HepG2 (cell line): Measurements from ENCODE around the gene PPIL3. TPM values are rescaled to one million over a fixed set of nuclear protein-coding genes. Genes with fewer than 3 reads are reported as not detected.
A peak's percentile ranks its signal among the peaks of the same experiment; 100 is the strongest.

ENCODE experiments used
- ATF1 ChIP-seq: IDR thresholded peaks from 2 replicates; pipeline ENCODE4 v1.6.1; 2016; ENCODE audit warnings: mild to moderate bottlenecking, control low read depth
- CBX1 ChIP-seq: IDR thresholded peaks from one replicate; pipeline ENCODE4 v1.6.1; 2016; ENCODE audit warnings: antibody characterized with exemption, low read depth
- HINFP ChIP-seq: sonication (generic); formaldehyde crosslinking; IDR thresholded peaks from 2 replicates; pipeline ENCODE4 v1.4.0; 2020; ENCODE audit warnings: low read depth, mild to moderate bottlenecking, missing genetic modification reagents
- MED1 ChIP-seq: sonication (generic); formaldehyde crosslinking; IDR thresholded peaks from 2 replicates; pipeline ENCODE4 v1.4.0; 2020; ENCODE audit warnings: missing genetic modification reagents
- POLR2AphosphoS2 ChIP-seq: IDR thresholded peaks from 2 replicates; pipeline ENCODE4 v1.6.1; 2011; ENCODE audit warnings: low read depth, low read length, improper control_type of control experiment
- RFX1 ChIP-seq: fragments of 450-650 bp; IDR thresholded peaks from 2 replicates; pipeline ENCODE4 v1.6.1; 2017
- SNAPC4 ChIP-seq: sonication (generic); formaldehyde crosslinking; IDR thresholded peaks from 2 replicates; pipeline ENCODE4 v1.4.0; 2020; ENCODE audit warnings: mild to moderate bottlenecking, missing genetic modification reagents
- SOX5 ChIP-seq: IDR thresholded peaks from 2 replicates; pipeline ENCODE4 v1.6.1; 2016; ENCODE audit warnings: borderline replicate concordance
- TCF12 ChIP-seq, 2 experiments: fragments of 450-650 bp in 1 of 2; sonication (generic) in 1 of 2; formaldehyde crosslinking in 1 of 2; IDR thresholded peaks; 2 replicates each; pipeline versions ENCODE4 v1.6.1 to v1.8.0; 2017 to 2022; ENCODE audit warnings: antibody characterized with exemption in 1 of 2, mild to moderate bottlenecking in 1 of 2, missing genetic modification reagents in 1 of 2, moderate library complexity in 1 of 2
- TFE3 ChIP-seq: IDR thresholded peaks from 2 replicates; pipeline ENCODE4 v1.6.1; 2016
- ZBTB38 ChIP-seq: sonication (generic); formaldehyde crosslinking; IDR thresholded peaks from 2 replicates; pipeline ENCODE4 v1.5.1; 2020; ENCODE audit warnings: mild to moderate bottlenecking, missing genetic modification reagents
- ZNF124 ChIP-seq: sonication (generic); formaldehyde crosslinking; IDR thresholded peaks from 2 replicates; pipeline ENCODE4 v1.4.0; 2020; ENCODE audit warnings: missing genetic modification reagents
- ZNF30 ChIP-seq: sonication (generic); formaldehyde crosslinking; IDR thresholded peaks from 2 replicates; pipeline ENCODE4 v1.5.0; 2020; ENCODE audit warnings: mild to moderate bottlenecking, missing genetic modification reagents
- ZNF512B ChIP-seq: sonication (generic); formaldehyde crosslinking; IDR thresholded peaks from 2 replicates; pipeline ENCODE4 v1.5.1; 2020; ENCODE audit warnings: missing genetic modification reagents, mild to moderate bottlenecking, borderline replicate concordance
- ZNF513 ChIP-seq: sonication (generic); formaldehyde crosslinking; conservative IDR thresholded peaks from 2 replicates; pipeline ENCODE4 v1.5.0; 2020; ENCODE audit warnings: missing genetic modification reagents
- ZNF773 ChIP-seq: sonication (generic); formaldehyde crosslinking; IDR thresholded peaks from 2 replicates; pipeline ENCODE4 v1.4.0; 2020; ENCODE audit warnings: missing genetic modification reagents, borderline replicate concordance
- polyA plus RNA-seq, 8 experiments: library from polyadenylated mRNA; depleted of rRNA in 3 of 8; stranded (reverse) in 7 of 8; unstranded in 1 of 8; fragments of >200 nt; fragmentation: Illumina TruSeq in 4 of 8; extraction: Trizol in 4 of 8; gene quantifications; 2 replicates each; pipeline versions ENCODE4 v1.2.1 to v1.2.3, GENCODE V29; 2011 to 2016; ENCODE audit warnings: low read depth in 4 of 8, missing spikeins in 1 of 8, mixed read lengths in 1 of 8; ENCODE audit not compliant: insufficient read depth in 1 of 8
- total RNA-seq, 5 experiments: library from RNA; depleted of rRNA; stranded (reverse); fragments of >200 nt; fragmentation: Illumina TruSeq; extraction: Trizol; gene quantifications; 2 replicates each; pipeline ENCODE4 v1.2.3, GENCODE V29; 2016; ENCODE audit warnings: low read depth in 1 of 5

PPIL3 gene
- total and polyA plus RNA-seq, 2 of the 13 experiments (the other 11 are each of a cell fraction or from before 2014, with no cell fraction given): 98.7 to 107 TPM

GRCh38 chr2:200901459-200902072 is 12.7 kb upstream of the PPIL3 start (continued):
- TF ChIP-seq SOX5 (CRISPR knock-in tag): 0 out of 2 replicates have a peak, but pooled peaks have one; percentile 39
- TF ChIP-seq MED1 (CRISPR knock-in tag): 0 out of 2 replicates have a peak, but pooled peaks have one; percentile 14
- peak; percentile 27; the same call in 1 of the 2 replicates for TF ChIP-seq ZNF124
- no peak for TF ChIP-seq POLR2AphosphoS2
- TF ChIP-seq ZNF30: no peak
- no peak for TF ChIP-seq HINFP (CRISPR knock-in tag)
- no peak for TF ChIP-seq ZBTB38 (CRISPR knock-in tag)
- TF ChIP-seq ZNF512B: no peak
- no peak for TF ChIP-seq TCF12 (IDR thresholded peaks at IDR 0.05)
- TF ChIP-seq TCF12 (CRISPR knock-in tag; IDR thresholded peaks at IDR 0.05): no peak
- TF ChIP-seq SNAPC4 (CRISPR knock-in tag): no peak
- no peak for TF ChIP-seq ZNF773 (CRISPR knock-in tag)
- TF ChIP-seq ATF1: no peak
- TF ChIP-seq RFX1: no peak
- TF ChIP-seq CBX1: no peak
- no peak for TF ChIP-seq ZNF513
- TF ChIP-seq TFE3 (CRISPR knock-in tag): no peak
